ENCODE results near the gene PERP.

- TF ChIP-seq ZNF785 (tag by site-specific recombination; IDR thresholded peaks at IDR 0.05) (no peak), SALL2 (tag by site-specific recombination; IDR thresholded peaks at IDR 0.05; ENCODE audit: borderline replicate concordance) (no peak), SP3 (tag by site-specific recombination; IDR thresholded peaks at IDR 0.05) (no peak), ZNF24 (tag by site-specific recombination; IDR thresholded peaks at IDR 0.05) (no peak), ZSCAN30 (tag by site-specific recombination; IDR thresholded peaks at IDR 0.05) (no peak), YY1 (tag by site-specific recombination; IDR thresholded peaks at IDR 0.05) (no peak), HOXD13 (CRISPR knock-in tag; IDR thresholded peaks at IDR 0.05; ENCODE audit: borderline replicate concordance) (no peak), MZF1 (tag by site-specific recombination; IDR thresholded peaks at IDR 0.05; ENCODE audit: borderline replicate concordance) (no peak)
- TF ChIP-seq, protein P1, sequence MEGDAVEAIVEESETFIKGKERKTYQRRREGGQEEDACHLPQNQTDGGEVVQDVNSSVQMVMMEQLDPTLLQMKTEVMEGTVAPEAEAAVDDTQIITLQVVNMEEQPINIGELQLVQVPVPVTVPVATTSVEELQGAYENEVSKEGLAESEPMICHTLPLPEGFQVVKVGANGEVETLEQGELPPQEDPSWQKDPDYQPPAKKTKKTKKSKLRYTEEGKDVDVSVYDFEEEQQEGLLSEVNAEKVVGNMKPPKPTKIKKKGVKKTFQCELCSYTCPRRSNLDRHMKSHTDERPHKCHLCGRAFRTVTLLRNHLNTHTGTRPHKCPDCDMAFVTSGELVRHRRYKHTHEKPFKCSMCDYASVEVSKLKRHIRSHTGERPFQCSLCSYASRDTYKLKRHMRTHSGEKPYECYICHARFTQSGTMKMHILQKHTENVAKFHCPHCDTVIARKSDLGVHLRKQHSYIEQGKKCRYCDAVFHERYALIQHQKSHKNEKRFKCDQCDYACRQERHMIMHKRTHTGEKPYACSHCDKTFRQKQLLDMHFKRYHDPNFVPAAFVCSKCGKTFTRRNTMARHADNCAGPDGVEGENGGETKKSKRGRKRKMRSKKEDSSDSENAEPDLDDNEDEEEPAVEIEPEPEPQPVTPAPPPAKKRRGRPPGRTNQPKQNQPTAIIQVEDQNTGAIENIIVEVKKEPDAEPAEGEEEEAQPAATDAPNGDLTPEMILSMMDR (tag by site-specific recombination; IDR thresholded peaks at IDR 0.05), result no peak
- TF ChIP-seq, protein P2, sequence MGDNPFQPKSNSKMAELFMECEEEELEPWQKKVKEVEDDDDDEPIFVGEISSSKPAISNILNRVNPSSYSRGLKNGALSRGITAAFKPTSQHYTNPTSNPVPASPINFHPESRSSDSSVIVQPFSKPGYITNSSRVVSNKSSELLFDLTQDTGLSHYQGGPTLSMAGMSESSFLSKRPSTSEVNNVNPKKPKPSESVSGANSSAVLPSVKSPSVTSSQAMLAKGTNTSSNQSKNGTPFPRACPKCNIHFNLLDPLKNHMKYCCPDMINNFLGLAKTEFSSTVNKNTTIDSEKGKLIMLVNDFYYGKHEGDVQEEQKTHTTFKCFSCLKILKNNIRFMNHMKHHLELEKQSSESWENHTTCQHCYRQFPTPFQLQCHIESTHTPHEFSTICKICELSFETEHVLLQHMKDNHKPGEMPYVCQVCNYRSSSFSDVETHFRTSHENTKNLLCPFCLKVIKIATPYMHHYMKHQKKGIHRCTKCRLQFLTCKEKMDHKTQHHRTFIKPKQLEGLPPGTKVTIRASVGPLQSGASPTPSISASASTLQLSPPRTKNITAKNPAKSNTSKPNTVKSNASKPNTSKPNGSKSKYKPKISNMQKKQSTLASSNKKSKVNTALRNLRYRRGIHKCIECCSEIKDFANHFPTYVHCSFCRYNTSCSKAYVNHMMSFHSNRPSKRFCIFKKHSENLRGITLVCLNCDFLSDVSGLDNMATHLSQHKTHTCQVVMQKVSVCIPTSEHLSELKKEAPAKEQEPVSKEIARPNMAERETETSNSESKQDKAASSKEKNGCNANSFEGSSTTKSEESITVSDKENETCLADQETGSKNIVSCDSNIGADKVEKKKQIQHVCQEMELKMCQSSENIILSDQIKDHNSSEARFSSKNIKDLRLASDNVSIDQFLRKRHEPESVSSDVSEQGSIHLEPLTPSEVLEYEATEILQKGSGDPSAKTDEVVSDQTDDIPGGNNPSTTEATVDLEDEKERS (tag by site-specific recombination; IDR thresholded peaks at IDR 0.05), result no peak
- TF ChIP-seq, protein P3, sequence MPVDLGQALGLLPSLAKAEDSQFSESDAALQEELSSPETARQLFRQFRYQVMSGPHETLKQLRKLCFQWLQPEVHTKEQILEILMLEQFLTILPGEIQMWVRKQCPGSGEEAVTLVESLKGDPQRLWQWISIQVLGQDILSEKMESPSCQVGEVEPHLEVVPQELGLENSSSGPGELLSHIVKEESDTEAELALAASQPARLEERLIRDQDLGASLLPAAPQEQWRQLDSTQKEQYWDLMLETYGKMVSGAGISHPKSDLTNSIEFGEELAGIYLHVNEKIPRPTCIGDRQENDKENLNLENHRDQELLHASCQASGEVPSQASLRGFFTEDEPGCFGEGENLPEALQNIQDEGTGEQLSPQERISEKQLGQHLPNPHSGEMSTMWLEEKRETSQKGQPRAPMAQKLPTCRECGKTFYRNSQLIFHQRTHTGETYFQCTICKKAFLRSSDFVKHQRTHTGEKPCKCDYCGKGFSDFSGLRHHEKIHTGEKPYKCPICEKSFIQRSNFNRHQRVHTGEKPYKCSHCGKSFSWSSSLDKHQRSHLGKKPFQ (tag by site-specific recombination; IDR thresholded peaks at IDR 0.05), result no peak
- TF ChIP-seq, protein P4, sequence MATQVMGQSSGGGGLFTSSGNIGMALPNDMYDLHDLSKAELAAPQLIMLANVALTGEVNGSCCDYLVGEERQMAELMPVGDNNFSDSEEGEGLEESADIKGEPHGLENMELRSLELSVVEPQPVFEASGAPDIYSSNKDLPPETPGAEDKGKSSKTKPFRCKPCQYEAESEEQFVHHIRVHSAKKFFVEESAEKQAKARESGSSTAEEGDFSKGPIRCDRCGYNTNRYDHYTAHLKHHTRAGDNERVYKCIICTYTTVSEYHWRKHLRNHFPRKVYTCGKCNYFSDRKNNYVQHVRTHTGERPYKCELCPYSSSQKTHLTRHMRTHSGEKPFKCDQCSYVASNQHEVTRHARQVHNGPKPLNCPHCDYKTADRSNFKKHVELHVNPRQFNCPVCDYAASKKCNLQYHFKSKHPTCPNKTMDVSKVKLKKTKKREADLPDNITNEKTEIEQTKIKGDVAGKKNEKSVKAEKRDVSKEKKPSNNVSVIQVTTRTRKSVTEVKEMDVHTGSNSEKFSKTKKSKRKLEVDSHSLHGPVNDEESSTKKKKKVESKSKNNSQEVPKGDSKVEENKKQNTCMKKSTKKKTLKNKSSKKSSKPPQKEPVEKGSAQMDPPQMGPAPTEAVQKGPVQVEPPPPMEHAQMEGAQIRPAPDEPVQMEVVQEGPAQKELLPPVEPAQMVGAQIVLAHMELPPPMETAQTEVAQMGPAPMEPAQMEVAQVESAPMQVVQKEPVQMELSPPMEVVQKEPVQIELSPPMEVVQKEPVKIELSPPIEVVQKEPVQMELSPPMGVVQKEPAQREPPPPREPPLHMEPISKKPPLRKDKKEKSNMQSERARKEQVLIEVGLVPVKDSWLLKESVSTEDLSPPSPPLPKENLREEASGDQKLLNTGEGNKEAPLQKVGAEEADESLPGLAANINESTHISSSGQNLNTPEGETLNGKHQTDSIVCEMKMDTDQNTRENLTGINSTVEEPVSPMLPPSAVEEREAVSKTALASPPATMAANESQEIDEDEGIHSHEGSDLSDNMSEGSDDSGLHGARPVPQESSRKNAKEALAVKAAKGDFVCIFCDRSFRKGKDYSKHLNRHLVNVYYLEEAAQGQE (tag by site-specific recombination; IDR thresholded peaks at IDR 0.05), result no peak
- TF ChIP-seq, protein P5, sequence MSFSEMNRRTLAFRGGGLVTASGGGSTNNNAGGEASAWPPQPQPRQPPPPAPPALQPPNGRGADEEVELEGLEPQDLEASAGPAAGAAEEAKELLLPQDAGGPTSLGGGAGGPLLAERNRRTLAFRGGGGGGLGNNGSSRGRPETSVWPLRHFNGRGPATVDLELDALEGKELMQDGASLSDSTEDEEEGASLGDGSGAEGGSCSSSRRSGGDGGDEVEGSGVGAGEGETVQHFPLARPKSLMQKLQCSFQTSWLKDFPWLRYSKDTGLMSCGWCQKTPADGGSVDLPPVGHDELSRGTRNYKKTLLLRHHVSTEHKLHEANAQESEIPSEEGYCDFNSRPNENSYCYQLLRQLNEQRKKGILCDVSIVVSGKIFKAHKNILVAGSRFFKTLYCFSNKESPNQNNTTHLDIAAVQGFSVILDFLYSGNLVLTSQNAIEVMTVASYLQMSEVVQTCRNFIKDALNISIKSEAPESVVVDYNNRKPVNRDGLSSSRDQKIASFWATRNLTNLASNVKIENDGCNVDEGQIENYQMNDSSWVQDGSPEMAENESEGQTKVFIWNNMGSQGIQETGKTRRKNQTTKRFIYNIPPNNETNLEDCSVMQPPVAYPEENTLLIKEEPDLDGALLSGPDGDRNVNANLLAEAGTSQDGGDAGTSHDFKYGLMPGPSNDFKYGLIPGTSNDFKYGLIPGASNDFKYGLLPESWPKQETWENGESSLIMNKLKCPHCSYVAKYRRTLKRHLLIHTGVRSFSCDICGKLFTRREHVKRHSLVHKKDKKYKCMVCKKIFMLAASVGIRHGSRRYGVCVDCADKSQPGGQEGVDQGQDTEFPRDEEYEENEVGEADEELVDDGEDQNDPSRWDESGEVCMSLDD (tag by site-specific recombination; IDR thresholded peaks at IDR 0.05), result no peak
Observed at GRCh38 chr6:138146544-138146943, 39.3 kb upstream of the PERP start.

All from HEK293 (cell line).